Gastroesophageal sphincter (tissue), 4 donors: Measurements from ENCODE around the gene PIANP. TPM values are rescaled to one million over a fixed set of nuclear protein-coding genes. Genes with fewer than 3 reads are reported as not detected.
"Not testable (repeated sequence)": the region's sequence is repeated elsewhere in the genome, so short reads cannot be mapped to it uniquely, and the experiment has no call there.

Source experiments
- ATAC-seq: fragments of 150-250 bp; one replicate; pipeline ENCODE4 v1.9.1; 2016; ENCODE audit warnings: mild to moderate bottlenecking, moderate library complexity
- H3K27ac ChIP-seq, 4 donors: fragments of 200-600 bp; sonication (generic) in 3 of 4; 1 replicate in 3 of 4; 2 replicates in 1 of 4; pipeline ENCODE4 v1.5.1; 2016 to 2019
- H3K27me3 ChIP-seq: fragments of 200-600 bp; sonication (generic); one replicate; pipeline ENCODE4 v1.5.1; 2019
- H3K36me3 ChIP-seq, 2 donors: fragments of 200-600 bp; sonication (generic); one replicate each; pipeline ENCODE4 v1.5.1; 2019; ENCODE audit warnings: control low read depth in 1 of 2
- H3K4me1 ChIP-seq, 3 donors: fragments of 200-600 bp; sonication (generic); 1 replicate in 2 of 3; 2 replicates in 1 of 3; pipeline ENCODE4 v1.5.1; 2016 to 2019; ENCODE audit warnings: control low read depth in 2 of 3
- H3K4me3 ChIP-seq, 2 donors: fragments of 200-600 bp; sonication (generic); one replicate each; pipeline ENCODE4 v1.5.1; 2019; ENCODE audit warnings: mild to moderate bottlenecking in 1 of 2, moderate library complexity in 1 of 2
- H3K9me3 ChIP-seq, 3 donors: fragments of 200-600 bp; sonication (generic); one replicate each; pipeline ENCODE4 v1.5.1; 2017 to 2019; ENCODE audit warnings: control low read depth in 2 of 3
- CTCF ChIP-seq, 4 experiments: fragments of 200-600 bp in 2 of 4; fragments of 450-650 bp in 2 of 4; sonication (generic) in 1 of 4; IDR thresholded peaks; one replicate each; pipeline ENCODE4 v1.5.1; 2017 to 2019; ENCODE audit warnings: antibody characterized with exemption in 4 of 4, mild to moderate bottlenecking in 2 of 4, moderate library complexity in 2 of 4
- EP300 ChIP-seq: sonication (generic); formaldehyde crosslinking; IDR thresholded peaks from one replicate; pipeline ENCODE4 v1.6.1; 2017; ENCODE audit warnings: antibody characterized with exemption, mild to moderate bottlenecking
- POLR2A ChIP-seq, 2 donors: fragments of 450-650 bp; IDR thresholded peaks; one replicate each; pipeline ENCODE4 v1.6.1; 2017; ENCODE audit warnings: antibody characterized with exemption in 2 of 2, mild to moderate bottlenecking in 2 of 2, moderate library complexity in 1 of 2
- POLR2AphosphoS5 ChIP-seq: sonication (generic); formaldehyde crosslinking; IDR thresholded peaks from one replicate; pipeline ENCODE4 v1.6.1; 2017; ENCODE audit warnings: antibody characterized with exemption
- WGBS, 2 donors: methylation state at CpG; one replicate each; pipeline ENCODE4 v1.1.5; 2018; ENCODE audit warnings: low coverage in 1 of 2; 5-methylcytosine and 5-hydroxymethylcytosine counted together
- total RNA-seq, 4 donors: library from RNA; depleted of rRNA; stranded (reverse); fragments of >200 nt; gene quantifications; one replicate each; pipeline ENCODE4 v1.1.0, GENCODE V29; 2016

Gene PIANP
- total RNA-seq, 4 donors from 2014 or later, result 0.46 to 1.2 (median 0.73) TPM

- Histone ChIP-seq H3K27me3 (no peaks in the 10 kb centered on the region), H3K4me1 (peaks cover 0 to 16% (median 9%) of the 10 kb centered on the region in 3 donors), H3K27ac (no peak overlapping the region), H3K36me3 (peaks cover 0 to 21% of the 10 kb centered on the region in 2 donors), H3K4me3 (no peak overlapping the region), H3K9me3 (no peaks in the 10 kb centered on the region)
- TF ChIP-seq POLR2AphosphoS5 (no peak), CTCF (IDR thresholded peaks at IDR 0.05) (no peak), EP300 (no peak), POLR2A (IDR thresholded peaks at IDR 0.05) (no peak)
- no peak for ATAC-seq
- WGBS, 2 donors, result 73 to 87% methylated on average over 3 of the region's 3 CpGs
These were observed 22.2 kb upstream of the PIANP start for GRCh38 chr12:6722863-6723262.

- Histone ChIP-seq H3K36me3 (no peaks in the 10 kb centered on the region), H3K27me3 (peaks cover 47% of the 10 kb centered on the region), H3K4me1 (no peaks in the 10 kb centered on the region), H3K4me3 (no peak overlapping the region), H3K9me3 (no peaks in the 10 kb centered on the region), H3K27ac (no peak overlapping the region)
- TF ChIP-seq POLR2A (IDR thresholded peaks at IDR 0.05), result no peak
- ATAC-seq, result no peak
- 82 to 85% methylated on average over 5 of the region's 10 CpGs for WGBS, 2 donors
These were observed 16.3 kb upstream of the PIANP start for GRCh38 chr12:6716874-6717437.

GRCh38 chr12:6716031-6716873, 15.6 kb upstream of the PIANP start:
- H3K27me3 ChIP-seq, result peaks cover 54% of the 10 kb centered on the region
- H3K4me1 ChIP-seq, H3K27ac ChIP-seq, H3K9me3 ChIP-seq, H3K4me3 ChIP-seq, H3K36me3 ChIP-seq, ATAC-seq: not testable (repeated sequence)
- WGBS, 2 donors, result 100% methylated on average over 1 of the region's 41 CpGs; no CpG with 5 or more reads in 1 of the 2 donors

GRCh38 chr12:6708960-6709394, 8.4 kb upstream of the PIANP start:
- TF ChIP-seq CTCF (IDR thresholded peaks at IDR 0.05) (no peak), POLR2AphosphoS5 (no peak), EP300 (no peak), POLR2A (IDR thresholded peaks at IDR 0.05) (no peak)
- 52 to 78% methylated on average over 2 to 8 of the region's 16 CpGs for WGBS, 2 donors

GRCh38 chr12:6708351-6708750, 7.7 kb upstream of the PIANP start:
- not testable (repeated sequence) for H3K9me3 ChIP-seq, ATAC-seq, H3K4me1 ChIP-seq, H3K27ac ChIP-seq, H3K4me3 ChIP-seq, H3K36me3 ChIP-seq
- no CpG with 5 or more reads among the region's 21 CpGs for WGBS, 2 donors
- peaks cover 100% of the 10 kb centered on the region for H3K27me3 ChIP-seq

More at GRCh38 chr12:6708960-6709394, 8.4 kb upstream of the PIANP start:
- H3K27ac ChIP-seq, result no peak overlapping the region
- ATAC-seq, result no peak
- no peaks in the 10 kb centered on the region for H3K4me1 ChIP-seq
- peaks cover 98% of the 10 kb centered on the region for H3K27me3 ChIP-seq
- no peaks in the 10 kb centered on the region for H3K36me3 ChIP-seq
- H3K9me3 ChIP-seq, result no peaks in the 10 kb centered on the region
- no peak overlapping the region for H3K4me3 ChIP-seq

- Histone ChIP-seq H3K9me3 (no peaks in the 10 kb centered on the region), H3K27me3 (peaks cover 100% of the 10 kb centered on the region)
- no peak for ATAC-seq
These were observed 3.0 kb upstream of the PIANP start for GRCh38 chr12:6703631-6704030.

More at GRCh38 chr12:6703631-6704030, 3.0 kb upstream of the PIANP start:
- no peak overlapping the region for H3K27ac ChIP-seq
- no peaks in the 10 kb centered on the region for H3K36me3 ChIP-seq
- no peak for TF ChIP-seq POLR2A (IDR thresholded peaks at IDR 0.05)
- TF ChIP-seq CTCF (IDR thresholded peaks at IDR 0.05), result no peak
- no peak for TF ChIP-seq EP300
- TF ChIP-seq POLR2AphosphoS5, result no peak
- peaks cover 0 to 19% (median 14%) of the 10 kb centered on the region in 3 donors for H3K4me1 ChIP-seq
- WGBS, 2 donors, result 15% methylated on average over 3 of the region's 10 CpGs; no CpG with 5 or more reads in 1 of the 2 donors
- no peak overlapping the region for H3K4me3 ChIP-seq
